GM19397 (cell line): ENCODE results near the gene ZSWIM3.
"Not testable (repeated sequence)": the region's sequence is repeated elsewhere in the genome, so short reads cannot be mapped to it uniquely, and the experiment has no call there.

ENCODE experiments used
- ATAC-seq: cut with Tn5 transposase; IDR thresholded peaks from one replicate; pipeline ENCODE4 v1.9.1; 2021; ENCODE audit warnings: mild to moderate bottlenecking, moderate library complexity; ENCODE audit not compliant: unreplicated experiment

ZSWIM3 gene

DNA sequence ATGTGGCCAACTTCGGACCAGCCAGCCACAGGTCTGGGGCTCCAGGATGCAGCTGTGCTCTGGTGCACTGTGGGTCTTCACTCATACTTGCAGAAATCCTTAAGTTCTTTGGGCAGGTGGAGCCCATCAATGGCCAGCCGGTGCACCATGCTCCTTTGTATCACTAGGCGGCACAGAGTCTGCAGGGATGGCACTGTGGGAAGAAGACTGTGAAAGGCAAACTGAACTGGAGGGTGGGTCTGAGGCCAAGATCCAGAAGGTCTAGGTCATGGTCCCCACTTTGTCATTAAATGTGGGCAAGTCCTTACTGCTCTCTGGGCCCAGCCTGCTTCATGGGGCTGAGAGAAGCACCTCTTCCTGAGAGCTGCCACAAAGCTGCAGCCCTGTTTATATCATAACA, 31.3 kb downstream of the ZSWIM3 start:
- no peak for ATAC-seq

DNA sequence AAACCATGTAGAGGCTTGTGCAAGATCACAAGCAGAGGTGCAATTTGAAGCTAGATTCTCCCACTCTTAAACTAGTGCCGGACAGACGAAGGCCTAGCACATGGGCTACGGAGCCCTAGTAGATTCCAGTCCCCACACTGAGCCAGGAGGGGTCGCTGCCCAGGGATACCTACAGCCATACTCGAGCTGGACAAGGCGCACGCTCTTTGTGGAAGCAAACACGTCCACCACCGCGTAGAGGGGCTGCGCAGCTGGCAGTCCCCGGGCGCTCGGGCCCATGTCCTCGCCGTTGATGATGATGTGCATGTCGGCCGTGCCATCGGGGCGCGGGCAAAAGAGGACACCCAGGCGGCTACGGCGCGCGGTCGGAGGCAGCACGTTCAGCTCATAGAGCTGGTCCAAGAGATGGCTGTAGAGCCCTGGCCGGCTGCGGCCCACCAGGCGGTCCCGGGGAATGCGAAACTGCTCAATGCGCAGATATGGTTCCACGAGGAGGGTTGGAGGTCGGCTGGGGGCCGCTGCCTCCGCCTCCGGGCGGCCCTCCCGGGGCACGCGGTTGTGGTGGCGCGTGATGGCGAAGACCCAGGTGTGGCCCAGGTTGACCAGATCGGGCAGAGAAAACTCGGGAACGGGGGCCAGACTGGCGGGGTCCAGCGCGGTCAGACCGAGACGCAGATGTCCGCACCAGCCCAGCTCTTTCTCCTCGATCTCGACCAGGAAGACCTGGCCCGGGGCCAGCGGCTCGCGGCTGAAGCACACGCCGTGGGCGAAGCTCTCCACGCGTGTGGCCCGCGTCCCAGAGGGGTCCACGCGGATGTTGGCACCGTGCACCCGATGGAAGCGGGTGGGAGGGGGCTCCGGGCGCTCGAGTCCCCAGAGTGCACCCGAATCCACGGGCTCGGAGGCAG, 32.9 kb downstream of the ZSWIM3 start:
- ATAC-seq: peak; percentile 20

- peak; percentile 79 for ATAC-seq
Observed at GRCh38 chr20:45890985-45891983, 33.9 kb downstream of the ZSWIM3 start, which contains the start of the genes CTSA and NEURL2. TSS of gene CTSA (plus strand) at chr20:45891335. CDS start at chr20:45891569, 234 bp downstream. TSS of gene NEURL2 (minus strand) at chr20:45891208. CDS start at chr20:45890991, 217 bp downstream.

DNA sequence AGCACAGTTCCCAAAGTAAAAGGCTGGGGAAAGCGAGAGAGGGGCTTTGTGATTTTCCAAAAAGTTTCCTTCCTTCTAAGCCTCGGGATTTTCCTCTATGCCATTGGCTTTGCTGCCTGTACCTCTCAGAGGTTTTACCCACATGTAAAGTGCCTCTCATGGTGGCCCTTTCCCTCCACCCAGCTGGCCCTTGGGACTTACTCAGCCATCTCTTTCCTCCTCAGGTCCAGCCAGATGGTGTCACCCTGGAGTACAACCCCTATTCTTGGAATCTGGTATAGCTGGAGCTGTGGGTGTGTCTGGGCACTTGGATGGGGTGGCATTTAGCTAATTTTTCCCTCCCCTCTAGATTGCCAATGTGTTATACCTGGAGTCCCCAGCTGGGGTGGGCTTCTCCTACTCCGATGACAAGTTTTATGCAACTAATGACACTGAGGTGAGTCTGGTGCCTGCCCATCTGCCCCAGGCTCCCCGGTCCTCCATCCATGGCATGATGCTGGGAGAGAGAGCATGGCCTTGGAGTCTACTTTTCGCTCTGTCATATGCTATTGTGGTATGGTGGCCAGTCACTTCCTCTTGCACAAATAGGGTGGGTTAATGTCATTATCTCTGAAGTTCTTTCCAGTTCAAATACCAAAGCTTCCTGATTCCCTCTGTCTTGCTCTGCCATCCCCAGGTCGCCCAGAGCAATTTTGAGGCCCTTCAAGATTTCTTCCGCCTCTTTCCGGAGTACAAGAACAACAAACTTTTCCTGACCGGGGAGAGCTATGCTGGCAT, 34.8 kb downstream of the ZSWIM3 start:
- no peak for ATAC-seq

DNA sequence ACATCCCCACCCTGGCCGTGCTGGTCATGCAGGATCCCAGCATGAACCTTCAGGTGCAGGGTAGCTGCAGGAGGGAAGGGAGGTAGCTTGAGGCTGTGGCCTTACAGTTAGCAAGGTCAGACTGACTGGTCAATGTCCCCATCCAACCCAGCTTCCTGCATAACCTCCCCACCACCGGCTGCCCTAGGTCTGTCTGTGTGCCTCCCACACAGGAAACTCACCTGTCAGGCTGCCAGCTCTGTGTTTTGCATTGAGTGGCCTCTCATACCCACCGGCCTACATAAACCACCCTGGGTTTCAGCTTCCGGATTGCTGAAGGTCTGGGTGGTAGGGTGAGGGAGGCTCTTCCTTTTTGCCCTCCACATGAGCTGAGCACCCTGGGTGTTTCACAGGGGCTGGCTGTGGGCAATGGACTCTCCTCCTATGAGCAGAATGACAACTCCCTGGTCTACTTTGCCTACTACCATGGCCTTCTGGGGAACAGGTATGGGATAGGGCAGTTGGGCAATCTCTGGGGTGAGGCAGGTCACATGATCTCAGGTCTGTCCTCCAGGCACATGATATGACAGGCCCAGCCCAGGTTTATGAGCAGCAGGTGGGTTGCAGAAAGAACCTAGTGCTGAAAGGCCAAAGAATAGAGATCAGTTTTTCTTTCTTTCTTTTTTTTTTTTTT, 35.5 kb downstream of the ZSWIM3 start:
- ATAC-seq: no peak

DNA sequence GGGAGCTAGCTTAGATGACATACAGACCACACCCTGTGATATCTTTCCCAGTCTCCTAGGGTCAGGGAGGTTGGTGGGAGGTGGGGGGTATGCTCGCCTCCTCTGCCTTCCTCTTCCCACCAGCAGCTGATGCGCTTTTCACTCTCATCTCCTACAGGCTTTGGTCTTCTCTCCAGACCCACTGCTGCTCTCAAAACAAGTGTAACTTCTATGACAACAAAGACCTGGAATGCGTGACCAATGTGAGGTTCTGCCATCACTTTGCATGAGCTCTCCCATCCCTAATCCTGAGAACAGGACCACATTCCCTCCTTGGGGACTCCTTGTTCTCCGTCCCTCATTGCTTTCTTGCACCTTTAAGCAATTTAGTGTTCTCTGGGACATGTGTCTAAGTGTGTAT, 36.4 kb downstream of the ZSWIM3 start:
- ATAC-seq: no peak

DNA sequence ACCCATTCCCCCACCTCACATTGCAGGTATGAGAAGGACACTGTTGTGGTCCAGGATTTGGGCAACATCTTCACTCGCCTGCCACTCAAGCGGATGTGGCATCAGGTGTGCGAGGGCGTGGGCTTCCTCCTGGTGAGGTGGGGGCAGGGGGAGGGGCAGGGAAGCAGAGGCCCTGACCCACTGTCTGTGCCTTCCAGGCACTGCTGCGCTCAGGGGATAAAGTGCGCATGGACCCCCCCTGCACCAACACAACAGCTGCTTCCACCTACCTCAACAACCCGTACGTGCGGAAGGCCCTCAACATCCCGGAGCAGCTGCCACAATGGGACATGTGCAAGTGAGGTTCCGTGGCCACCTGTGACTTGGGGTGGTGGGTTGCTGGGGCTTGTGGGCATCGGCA, 37.4 kb downstream of the ZSWIM3 start:
- no peak for ATAC-seq

DNA sequence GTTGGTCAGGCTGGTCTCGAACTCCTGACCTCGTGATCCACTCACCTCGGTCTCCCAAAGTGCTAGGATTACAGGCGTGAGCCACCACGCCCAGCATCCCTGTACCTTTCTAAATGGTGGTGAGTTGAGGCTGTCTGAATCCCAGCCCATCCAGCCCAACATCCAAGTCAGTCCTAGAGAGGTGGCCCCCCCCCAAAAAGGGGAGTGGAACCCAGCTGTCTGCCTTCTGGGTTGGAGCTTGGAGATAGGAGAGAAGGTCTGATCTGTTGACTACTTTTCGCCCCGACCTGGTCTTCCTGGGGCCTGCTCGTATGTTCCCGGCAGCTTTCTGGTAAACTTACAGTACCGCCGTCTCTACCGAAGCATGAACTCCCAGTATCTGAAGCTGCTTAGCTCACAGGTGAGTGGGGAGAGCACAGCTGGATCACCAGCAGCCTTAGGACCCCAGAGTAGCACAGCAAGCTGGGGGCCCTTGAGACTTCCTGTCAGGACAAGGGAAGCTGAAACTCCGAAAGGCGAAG, 39.3 kb downstream of the ZSWIM3 start:
- no peak for ATAC-seq

DNA sequence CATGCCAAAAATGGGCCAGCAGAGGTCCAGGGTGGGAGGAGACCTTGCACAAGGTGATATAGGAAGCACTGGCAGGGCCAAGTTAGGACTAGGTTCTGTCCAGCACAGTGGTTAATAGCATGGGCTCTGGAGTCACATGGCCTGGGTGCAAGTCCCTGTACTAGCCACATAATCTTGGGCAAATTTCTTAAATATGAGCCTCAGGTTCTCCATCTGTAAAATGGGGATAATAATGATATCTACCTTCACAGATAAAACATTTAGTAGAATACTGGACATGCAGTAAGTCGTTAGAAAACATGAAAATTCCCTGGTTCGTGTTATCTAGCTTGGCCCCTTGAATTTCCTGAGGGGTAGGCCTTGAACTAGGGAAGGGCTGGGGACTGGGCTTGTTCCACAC, 39.9 kb downstream of the ZSWIM3 start:
- no peak for ATAC-seq

GRCh38 chr20:45897692-45898091, 40.3 kb downstream of the ZSWIM3 start:
- no peak for ATAC-seq

GRCh38 chr20:45898285-45898684, 40.9 kb downstream of the ZSWIM3 start:
- ATAC-seq: no peak

DNA sequence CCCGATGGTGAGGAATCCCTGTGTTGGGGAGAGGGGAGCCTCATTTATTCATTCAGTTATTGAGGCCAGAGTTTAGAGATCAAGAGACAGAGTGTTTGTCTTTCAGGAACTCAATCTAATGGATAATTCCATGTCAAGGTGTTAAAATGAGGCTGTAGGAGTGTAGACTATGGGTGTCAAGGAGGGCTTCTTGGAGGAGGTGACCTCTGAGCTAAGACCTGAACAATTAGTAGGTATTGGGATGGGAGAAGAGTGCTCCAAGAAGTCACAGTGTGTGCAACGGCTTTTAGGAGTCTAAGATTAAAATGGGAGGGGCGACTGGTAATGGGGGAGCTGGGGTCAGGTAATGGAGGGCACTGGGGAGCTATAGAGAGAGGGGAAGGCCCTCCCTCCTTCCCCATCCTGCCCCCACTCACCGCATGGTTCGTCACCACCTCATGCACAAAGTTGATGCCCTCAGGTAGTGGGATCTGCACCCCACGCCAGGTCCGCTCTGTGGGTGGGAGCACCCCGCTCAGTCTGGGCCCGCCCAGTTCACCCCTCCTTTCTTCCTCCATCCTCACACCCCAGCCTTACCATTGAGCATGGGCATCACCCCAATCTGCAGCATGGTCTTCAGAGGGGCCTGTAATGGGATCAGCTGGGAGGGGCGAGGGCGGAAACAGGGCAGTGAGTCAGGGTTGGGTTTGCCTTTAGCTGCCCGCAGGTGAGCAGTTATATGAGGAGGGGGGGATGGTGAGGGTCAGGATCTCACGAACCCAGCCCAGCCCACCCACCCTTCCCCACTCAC, 41.8 kb downstream of the ZSWIM3 start:
- no peak for ATAC-seq

DNA sequence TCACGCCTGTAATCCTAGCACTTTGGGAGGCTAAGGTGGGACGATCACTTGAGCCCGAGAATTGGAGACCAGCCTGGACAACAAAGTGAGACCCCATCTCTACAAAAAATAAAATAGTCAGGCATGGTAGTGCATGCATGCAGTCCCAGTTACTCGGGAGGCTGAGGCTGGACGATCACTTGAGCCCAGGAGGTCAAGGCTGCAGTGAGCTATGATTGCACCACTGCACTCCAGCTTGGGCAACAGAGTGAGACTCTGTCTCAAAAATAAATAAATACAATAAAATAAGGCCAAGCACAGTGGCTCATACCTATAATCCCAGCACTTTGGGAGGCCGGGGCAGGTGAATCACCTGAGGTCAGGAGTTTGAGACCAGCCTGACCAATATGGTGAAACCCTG, 43.9 kb downstream of the ZSWIM3 start:
- not testable (repeated sequence) for ATAC-seq

- no peak for ATAC-seq
Observed at GRCh38 chr20:45902199-45902701, 44.8 kb downstream of the ZSWIM3 start.

DNA sequence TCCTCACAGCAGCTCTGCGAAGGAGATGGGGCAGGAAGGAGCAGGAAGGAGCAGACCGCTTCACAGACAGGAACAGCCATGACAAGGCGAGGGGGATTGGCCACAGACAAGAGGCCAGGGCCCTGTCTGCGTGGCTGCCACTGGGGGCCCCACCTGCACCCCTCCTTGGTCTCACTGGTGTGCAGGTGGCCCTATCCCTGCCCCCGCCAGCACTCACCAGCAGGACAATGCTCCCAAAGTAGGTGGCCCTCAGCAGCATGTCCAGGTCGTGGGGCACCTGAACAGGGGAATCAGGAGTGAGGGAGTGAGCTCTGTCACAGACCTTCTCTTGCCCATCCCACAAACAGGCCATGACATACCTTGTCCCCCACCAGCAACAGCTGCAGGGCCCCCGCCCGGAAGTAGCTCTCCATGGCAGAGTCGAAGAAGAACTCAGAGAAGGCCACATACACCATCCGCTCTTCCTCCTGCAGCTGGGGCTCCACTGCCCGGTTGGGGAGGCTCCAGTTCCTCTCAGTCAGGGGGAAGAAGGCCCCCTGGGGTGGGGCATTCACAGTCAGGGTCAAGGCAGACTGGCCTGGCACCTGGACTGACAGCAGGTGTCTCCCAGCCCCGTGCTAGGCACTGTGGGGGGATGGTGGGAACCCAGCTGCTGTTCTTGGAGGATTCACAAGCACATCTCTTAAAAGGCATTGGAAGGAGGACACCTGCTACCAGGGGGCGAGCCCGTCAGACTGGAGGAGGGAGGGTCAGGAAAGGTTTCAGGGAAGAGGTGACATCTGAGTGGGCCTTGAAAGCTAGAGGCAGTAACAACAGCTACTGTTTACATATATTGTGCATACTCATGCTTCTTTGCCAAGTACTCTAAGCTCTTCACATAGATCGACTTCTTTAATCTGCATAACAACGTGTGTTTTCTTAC, 47.4 kb downstream of the ZSWIM3 start:
- ATAC-seq: no peak

DNA sequence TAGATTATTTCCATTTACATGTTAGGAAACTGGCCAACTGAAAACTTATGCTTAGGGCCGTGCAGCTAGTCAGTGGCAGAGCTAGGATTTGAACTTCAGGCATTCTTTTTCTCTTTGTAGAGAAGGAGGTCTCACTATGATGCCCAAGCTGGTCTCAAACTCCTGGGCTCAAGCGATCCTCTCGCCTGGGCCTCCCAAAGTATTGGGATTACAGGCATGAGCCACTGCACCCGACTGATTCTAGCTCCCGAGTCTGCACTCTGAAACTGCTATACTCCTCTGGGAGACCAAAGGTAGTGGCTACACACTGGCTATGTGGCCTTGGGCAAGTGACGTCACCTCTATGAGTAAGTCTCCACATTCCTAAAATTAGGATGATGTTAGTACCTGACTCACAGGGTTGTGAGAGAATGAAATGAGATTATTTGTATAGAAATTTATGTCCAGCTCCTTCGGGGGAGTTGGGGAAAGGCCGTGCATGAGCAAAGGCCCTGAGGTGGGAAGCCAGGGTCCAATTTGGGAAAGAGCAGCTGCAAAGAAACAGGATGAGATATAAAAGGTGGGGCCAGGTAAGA, 48.2 kb downstream of the ZSWIM3 start:
- no peak for ATAC-seq

GRCh38 chr20:45907219-45907948, 50.0 kb downstream of the ZSWIM3 start:
- no peak for ATAC-seq
